Type B pancreatic cell (in vitro differentiated cells): ENCODE results near the gene G2E3. TPM values are rescaled to one million over a fixed set of nuclear protein-coding genes. Genes with fewer than 3 reads are reported as not detected.
"Not testable (repeated sequence)": the region's sequence is repeated elsewhere in the genome, so short reads cannot be mapped to it uniquely, and the experiment has no call there.

Experiments used
- DNase-seq: peaks from one replicate; pipeline ENCODE4 v3.0.0; 2021; ENCODE audit warnings: mixed read lengths; ENCODE audit not compliant: unreplicated experiment; ENCODE audit errors: extremely low spot score
- H3K27ac Mint-ChIP-seq: 2 replicates; pipeline ENCODE4 v1.8.0; 2021; ENCODE audit warnings: mild to moderate bottlenecking, mixed read lengths
- H3K27me3 Mint-ChIP-seq: 2 replicates; pipeline ENCODE4 v1.8.0; 2021; ENCODE audit warnings: mixed read lengths
- H3K36me3 Mint-ChIP-seq: 2 replicates; pipeline ENCODE4 v1.8.0; 2021; ENCODE audit warnings: mixed read lengths
- H3K4me1 Mint-ChIP-seq: one replicate; pipeline ENCODE4 v1.8.0; 2021; ENCODE audit warnings: mixed read lengths; ENCODE audit not compliant: unreplicated experiment
- H3K4me3 Mint-ChIP-seq: 2 replicates; pipeline ENCODE4 v1.8.0; 2021; ENCODE audit warnings: mild to moderate bottlenecking, mixed read lengths
- H3K9me3 Mint-ChIP-seq: 2 replicates; pipeline ENCODE4 v1.8.0; 2021; ENCODE audit warnings: mixed read lengths
- CTCF ChIP-seq: fragments of 200-600 bp; sonication (generic); conservative IDR thresholded peaks from 2 replicates; pipeline ENCODE4 v1.5.0; 2021; ENCODE audit warnings: antibody characterized with exemption, mild to moderate bottlenecking
- total RNA-seq: library from RNA; stranded (reverse); gene quantifications from 2 replicates; pipeline ENCODE4 v1.2.1, GENCODE V29; 2021; ENCODE audit warnings: low replicate concordance

Gene G2E3
- total RNA-seq, 1 donor from 2014 or later, result 39.5 TPM

DNA sequence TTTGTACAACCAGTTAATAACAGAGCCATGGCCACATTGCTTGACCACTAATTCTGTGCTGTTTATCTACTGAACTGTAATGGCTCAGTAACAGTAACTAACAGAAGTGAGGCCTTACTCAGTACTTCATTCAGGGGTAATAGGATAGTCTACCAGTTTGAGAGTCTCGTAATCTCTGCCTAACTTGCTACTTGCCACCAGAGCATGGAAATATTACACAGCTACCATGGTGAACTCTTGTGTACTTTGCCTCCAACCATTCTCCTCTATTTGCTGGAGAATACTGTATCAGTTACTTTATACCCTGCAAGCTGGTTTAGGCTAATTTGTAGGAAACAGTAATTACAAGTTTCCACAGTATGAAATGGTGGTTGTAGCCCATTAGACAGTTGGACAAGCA lies 73.8 kb downstream of the G2E3 start:
- Mint-ChIP-seq H3K27ac (no peak overlapping the region), H3K4me1 (peaks cover 3% of the 10 kb centered on the region), H3K36me3 (peaks cover 43% of the 10 kb centered on the region), H3K4me3 (no peak overlapping the region), H3K9me3 (no peaks in the 10 kb centered on the region), H3K27me3 (no peaks in the 10 kb centered on the region)
- no peak for TF ChIP-seq CTCF
- DNase-seq, result no peak

DNA sequence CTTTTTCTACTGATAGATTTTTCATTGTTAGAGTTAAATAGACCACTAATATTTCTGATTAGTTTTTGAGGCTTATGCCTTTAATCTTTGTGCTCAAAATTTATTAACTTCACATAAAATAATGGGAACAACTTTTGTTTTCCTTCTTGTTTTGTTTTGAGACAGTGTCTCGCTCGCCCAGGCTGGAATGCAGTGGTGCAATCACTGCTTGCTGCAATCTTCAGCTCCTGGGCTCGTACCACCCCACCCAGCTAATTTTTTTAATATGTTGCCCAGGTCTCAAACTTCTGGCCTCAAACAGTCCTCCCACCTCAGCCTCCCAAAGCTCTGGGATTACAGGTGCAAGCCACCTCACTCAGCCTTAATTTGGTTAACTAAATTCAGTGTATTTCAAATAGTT lies 80.0 kb downstream of the G2E3 start:
- H3K4me3 Mint-ChIP-seq, result no peak overlapping the region
- H3K4me1 Mint-ChIP-seq, result no peaks in the 10 kb centered on the region
- no peak overlapping the region for H3K27ac Mint-ChIP-seq
- H3K36me3 Mint-ChIP-seq, result peaks cover 38% of the 10 kb centered on the region
- H3K9me3 Mint-ChIP-seq, result no peaks in the 10 kb centered on the region
- no peaks in the 10 kb centered on the region for H3K27me3 Mint-ChIP-seq
- DNase-seq, result no peak
- TF ChIP-seq CTCF, result no peak

GRCh38 chr14:30641207-30641606 lies 82.2 kb downstream of the G2E3 start:
- peaks cover 7% of the 10 kb centered on the region for H3K9me3 Mint-ChIP-seq
- H3K36me3 Mint-ChIP-seq, result peaks cover 45% of the 10 kb centered on the region
- TF ChIP-seq CTCF, result no peak
- no peaks in the 10 kb centered on the region for H3K27me3 Mint-ChIP-seq
- no peak overlapping the region for H3K4me3 Mint-ChIP-seq
- no peaks in the 10 kb centered on the region for H3K4me1 Mint-ChIP-seq
- no peak overlapping the region for H3K27ac Mint-ChIP-seq
- no peak for DNase-seq

DNA sequence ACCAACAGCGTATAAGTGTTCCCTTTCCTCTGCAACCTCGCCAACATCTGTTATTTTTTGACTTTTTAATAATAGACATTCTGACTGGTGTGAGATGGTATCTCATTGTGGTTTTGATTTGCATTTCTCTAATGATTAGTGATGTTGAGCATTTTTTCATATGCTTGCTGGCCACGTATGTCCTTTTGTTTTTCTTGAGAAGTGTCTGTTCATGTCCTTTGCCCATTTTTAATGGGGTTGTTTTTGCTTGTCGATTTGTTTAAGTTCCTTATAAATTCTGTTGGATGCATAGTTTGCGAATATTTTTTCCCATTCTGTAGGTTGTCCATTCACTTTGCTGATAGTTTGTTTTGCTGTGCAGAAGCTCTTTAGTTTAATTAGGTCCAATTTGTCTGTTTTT lies 85.5 kb downstream of the G2E3 start:
- DNase-seq, H3K4me3 Mint-ChIP-seq, H3K27ac Mint-ChIP-seq, H3K4me1 Mint-ChIP-seq, H3K9me3 Mint-ChIP-seq, H3K27me3 Mint-ChIP-seq: not testable (repeated sequence)
- H3K36me3 Mint-ChIP-seq, result peaks cover 45% of the 10 kb centered on the region

DNA sequence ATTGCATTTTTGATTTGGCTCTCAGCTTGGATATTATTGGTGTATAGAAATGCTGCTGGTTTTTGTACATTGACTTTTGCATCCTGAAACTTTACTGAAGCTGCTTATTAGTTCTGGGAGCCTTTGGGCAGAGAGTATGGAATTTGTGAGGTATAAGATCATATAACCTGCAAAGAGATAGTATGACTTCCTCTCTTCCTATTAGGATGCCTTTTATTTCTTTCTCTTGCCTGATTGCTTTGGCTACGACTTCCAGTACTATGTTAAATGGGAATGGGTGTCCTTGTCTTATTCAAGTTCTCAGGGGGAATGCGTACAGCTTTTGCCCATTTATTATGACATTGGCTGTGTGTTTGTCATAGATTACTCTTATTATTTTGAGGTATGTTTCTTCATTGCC lies 86.6 kb downstream of the G2E3 start:
- peaks cover 48% of the 10 kb centered on the region for H3K36me3 Mint-ChIP-seq
- no peaks in the 10 kb centered on the region for H3K4me1 Mint-ChIP-seq
- no peak for DNase-seq
- no peak overlapping the region for H3K27ac Mint-ChIP-seq
- no peak overlapping the region for H3K4me3 Mint-ChIP-seq
- H3K27me3 Mint-ChIP-seq, result no peaks in the 10 kb centered on the region
- TF ChIP-seq CTCF, result no peak
- H3K9me3 Mint-ChIP-seq, result peaks cover 7% of the 10 kb centered on the region

GRCh38 chr14:30648471-30648870 lies 89.5 kb downstream of the G2E3 start:
- no peak for TF ChIP-seq CTCF
- Mint-ChIP-seq H3K4me3 (no peak overlapping the region), H3K36me3 (peaks cover 56% of the 10 kb centered on the region), H3K4me1 (no peaks in the 10 kb centered on the region), H3K27me3 (no peaks in the 10 kb centered on the region), H3K9me3 (peaks cover 7% of the 10 kb centered on the region), H3K27ac (no peak overlapping the region)
- no peak for DNase-seq
